Measurements from ENCODE around the gene PI4KB. TPM values are rescaled to one million over a fixed set of nuclear protein-coding genes. Genes with fewer than 3 reads are reported as not detected.

Gene PI4KB
- total and polyA plus RNA-seq, 9 of the 15 experiments (the other 6 are each of a cell fraction or from before 2014, with no cell fraction given) = 3.1 to 65.4 (median 45.1) TPM

DNA sequence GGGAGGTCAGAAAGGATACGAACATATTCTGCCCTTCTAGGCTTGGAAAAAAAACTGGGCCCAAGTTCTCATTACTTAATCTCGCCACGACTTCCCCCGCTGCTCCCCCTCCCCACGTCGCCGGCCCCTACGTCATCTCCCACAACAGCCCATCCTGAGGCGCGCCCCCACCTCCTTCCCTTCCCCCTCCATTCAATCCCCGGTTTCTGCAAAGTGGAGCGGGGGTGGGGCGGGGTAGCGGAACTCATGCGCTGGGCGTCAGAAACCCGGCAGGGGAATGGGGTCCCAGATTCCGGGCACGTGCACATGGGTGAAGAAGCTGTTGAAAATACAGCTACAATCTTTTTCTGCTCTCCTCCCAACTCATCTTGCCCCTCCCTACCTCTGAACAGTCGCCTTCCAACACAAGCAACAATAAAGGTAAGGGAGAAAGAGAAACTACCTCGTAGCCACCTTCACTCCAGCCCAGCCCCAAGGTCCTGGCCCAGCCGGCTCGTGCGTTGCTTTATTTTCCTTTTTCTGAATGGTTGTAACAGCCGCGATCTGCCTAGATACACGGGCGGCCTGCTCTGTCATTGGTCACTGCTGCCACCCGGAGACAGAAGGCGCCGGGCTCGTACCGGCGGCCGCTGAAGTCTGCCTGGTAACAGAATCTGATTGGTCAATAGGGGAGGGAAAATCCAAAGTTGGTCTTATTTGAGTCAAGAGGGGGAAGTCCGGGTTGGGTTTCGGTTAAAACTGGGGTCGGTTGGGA lies 19.7 kb upstream of the PI4KB start, which contains the start of gene RFX5 (continued):
- TF ChIP-seq, protein P1, sequence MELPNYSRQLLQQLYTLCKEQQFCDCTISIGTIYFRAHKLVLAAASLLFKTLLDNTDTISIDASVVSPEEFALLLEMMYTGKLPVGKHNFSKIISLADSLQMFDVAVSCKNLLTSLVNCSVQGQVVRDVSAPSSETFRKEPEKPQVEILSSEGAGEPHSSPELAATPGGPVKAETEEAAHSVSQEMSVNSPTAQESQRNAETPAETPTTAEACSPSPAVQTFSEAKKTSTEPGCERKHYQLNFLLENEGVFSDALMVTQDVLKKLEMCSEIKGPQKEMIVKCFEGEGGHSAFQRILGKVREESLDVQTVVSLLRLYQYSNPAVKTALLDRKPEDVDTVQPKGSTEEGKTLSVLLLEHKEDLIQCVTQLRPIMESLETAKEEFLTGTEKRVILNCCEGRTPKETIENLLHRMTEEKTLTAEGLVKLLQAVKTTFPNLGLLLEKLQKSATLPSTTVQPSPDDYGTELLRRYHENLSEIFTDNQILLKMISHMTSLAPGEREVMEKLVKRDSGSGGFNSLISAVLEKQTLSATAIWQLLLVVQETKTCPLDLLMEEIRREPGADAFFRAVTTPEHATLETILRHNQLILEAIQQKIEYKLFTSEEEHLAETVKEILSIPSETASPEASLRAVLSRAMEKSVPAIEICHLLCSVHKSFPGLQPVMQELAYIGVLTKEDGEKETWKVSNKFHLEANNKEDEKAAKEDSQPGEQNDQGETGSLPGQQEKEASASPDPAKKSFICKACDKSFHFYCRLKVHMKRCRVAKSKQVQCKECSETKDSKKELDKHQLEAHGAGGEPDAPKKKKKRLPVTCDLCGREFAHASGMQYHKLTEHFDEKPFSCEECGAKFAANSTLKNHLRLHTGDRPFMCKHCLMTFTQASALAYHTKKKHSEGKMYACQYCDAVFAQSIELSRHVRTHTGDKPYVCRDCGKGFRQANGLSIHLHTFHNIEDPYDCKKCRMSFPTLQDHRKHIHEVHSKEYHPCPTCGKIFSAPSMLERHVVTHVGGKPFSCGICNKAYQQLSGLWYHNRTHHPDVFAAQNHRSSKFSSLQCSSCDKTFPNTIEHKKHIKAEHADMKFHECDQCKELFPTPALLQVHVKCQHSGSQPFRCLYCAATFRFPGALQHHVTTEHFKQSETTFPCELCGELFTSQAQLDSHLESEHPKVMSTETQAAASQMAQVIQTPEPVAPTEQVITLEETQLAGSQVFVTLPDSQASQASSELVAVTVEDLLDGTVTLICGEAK (IDR thresholded peaks at IDR 0.05) = peak; percentile 64
- TF ChIP-seq, protein P1 (CRISPR knock-in tag; IDR thresholded peaks at IDR 0.05) = no peak
- TF ChIP-seq, protein P2, sequence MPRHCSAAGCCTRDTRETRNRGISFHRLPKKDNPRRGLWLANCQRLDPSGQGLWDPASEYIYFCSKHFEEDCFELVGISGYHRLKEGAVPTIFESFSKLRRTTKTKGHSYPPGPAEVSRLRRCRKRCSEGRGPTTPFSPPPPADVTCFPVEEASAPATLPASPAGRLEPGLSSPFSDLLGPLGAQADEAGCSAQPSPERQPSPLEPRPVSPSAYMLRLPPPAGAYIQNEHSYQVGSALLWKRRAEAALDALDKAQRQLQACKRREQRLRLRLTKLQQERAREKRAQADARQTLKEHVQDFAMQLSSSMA (CRISPR knock-in tag; IDR thresholded peaks at IDR 0.05) = no peak
- TF ChIP-seq, protein P3, sequence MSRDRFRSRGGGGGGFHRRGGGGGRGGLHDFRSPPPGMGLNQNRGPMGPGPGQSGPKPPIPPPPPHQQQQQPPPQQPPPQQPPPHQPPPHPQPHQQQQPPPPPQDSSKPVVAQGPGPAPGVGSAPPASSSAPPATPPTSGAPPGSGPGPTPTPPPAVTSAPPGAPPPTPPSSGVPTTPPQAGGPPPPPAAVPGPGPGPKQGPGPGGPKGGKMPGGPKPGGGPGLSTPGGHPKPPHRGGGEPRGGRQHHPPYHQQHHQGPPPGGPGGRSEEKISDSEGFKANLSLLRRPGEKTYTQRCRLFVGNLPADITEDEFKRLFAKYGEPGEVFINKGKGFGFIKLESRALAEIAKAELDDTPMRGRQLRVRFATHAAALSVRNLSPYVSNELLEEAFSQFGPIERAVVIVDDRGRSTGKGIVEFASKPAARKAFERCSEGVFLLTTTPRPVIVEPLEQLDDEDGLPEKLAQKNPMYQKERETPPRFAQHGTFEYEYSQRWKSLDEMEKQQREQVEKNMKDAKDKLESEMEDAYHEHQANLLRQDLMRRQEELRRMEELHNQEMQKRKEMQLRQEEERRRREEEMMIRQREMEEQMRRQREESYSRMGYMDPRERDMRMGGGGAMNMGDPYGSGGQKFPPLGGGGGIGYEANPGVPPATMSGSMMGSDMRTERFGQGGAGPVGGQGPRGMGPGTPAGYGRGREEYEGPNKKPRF (IDR thresholded peaks at IDR 0.05; ENCODE audit: low read depth, low read length) = no peak
- TF ChIP-seq PHF21A (IDR thresholded peaks at IDR 0.05; ENCODE audit: borderline replicate concordance, low read depth) = no peak
- TF ChIP-seq MCM2 (IDR thresholded peaks at IDR 0.05; ENCODE audit: low read depth) = no peak
- TF ChIP-seq FOXK2 (conservative IDR thresholded peaks at IDR 0.05 in 1 of 2, IDR thresholded peaks at IDR 0.05 in 1 of 2; ENCODE audit: low read depth in 2 of 2) = peak; percentile 61 to 85
- peak; percentile 72; the same call in 1 of the 2 replicates for TF ChIP-seq OTX1 (CRISPR knock-in tag; IDR thresholded peaks at IDR 0.05)
- TF ChIP-seq SETDB1 (IDR thresholded peaks at IDR 0.05; ENCODE audit: low read length) = no peak
- TF ChIP-seq, protein P4, sequence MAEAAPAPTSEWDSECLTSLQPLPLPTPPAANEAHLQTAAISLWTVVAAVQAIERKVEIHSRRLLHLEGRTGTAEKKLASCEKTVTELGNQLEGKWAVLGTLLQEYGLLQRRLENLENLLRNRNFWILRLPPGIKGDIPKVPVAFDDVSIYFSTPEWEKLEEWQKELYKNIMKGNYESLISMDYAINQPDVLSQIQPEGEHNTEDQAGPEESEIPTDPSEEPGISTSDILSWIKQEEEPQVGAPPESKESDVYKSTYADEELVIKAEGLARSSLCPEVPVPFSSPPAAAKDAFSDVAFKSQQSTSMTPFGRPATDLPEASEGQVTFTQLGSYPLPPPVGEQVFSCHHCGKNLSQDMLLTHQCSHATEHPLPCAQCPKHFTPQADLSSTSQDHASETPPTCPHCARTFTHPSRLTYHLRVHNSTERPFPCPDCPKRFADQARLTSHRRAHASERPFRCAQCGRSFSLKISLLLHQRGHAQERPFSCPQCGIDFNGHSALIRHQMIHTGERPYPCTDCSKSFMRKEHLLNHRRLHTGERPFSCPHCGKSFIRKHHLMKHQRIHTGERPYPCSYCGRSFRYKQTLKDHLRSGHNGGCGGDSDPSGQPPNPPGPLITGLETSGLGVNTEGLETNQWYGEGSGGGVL (CRISPR knock-in tag; IDR thresholded peaks at IDR 0.05) = no peak
- TF ChIP-seq MED1 (CRISPR knock-in tag; IDR thresholded peaks at IDR 0.05; ENCODE audit: borderline replicate concordance) = no peak
- no peak for TF ChIP-seq NCOA6 (IDR thresholded peaks at IDR 0.05)
- TF ChIP-seq HMG20A (CRISPR knock-in tag; conservative IDR thresholded peaks at IDR 0.05) = no peak
- peak; percentile 50 for TF ChIP-seq BRD9 (IDR thresholded peaks at IDR 0.05; ENCODE audit: low read depth, partially characterized antibody)
